Upper lobe of right lung (tissue), 1 donor: ENCODE measurements around the gene TBC1D17. TPM values are rescaled to one million over a fixed set of nuclear protein-coding genes. Genes with fewer than 3 reads are reported as not detected.

ENCODE experiments used
- ATAC-seq: fragments of 200-7000 bp; cut with Tn5 transposase; one replicate; pipeline ENCODE4 v1.9.1; 2020; ENCODE audit warnings: mild to moderate bottlenecking, moderate library complexity
- DNase-seq: peaks from one replicate; pipeline ENCODE4 v3.0.0-alpha.2; 2020
- H3K27ac ChIP-seq: fragments of 200-600 bp; one replicate; pipeline ENCODE4 v1.8.0; 2022
- H3K27me3 ChIP-seq: fragments of 200-600 bp; one replicate; pipeline ENCODE4 v1.8.0; 2022; ENCODE audit warnings: mild to moderate bottlenecking
- H3K36me3 ChIP-seq: fragments of 200-600 bp; one replicate; pipeline ENCODE4 v1.8.0; 2022
- H3K4me1 ChIP-seq: fragments of 200-600 bp; one replicate; pipeline ENCODE4 v1.8.0; 2022
- H3K4me3 ChIP-seq: fragments of 200-600 bp; one replicate; pipeline ENCODE4 v1.8.0; 2022; ENCODE audit warnings: mild to moderate bottlenecking
- H3K9me3 ChIP-seq: fragments of 200-600 bp; one replicate; pipeline ENCODE4 v1.8.0; 2022
- CTCF ChIP-seq: fragments of 200-600 bp; IDR thresholded peaks from one replicate; pipeline ENCODE4 v1.8.0; 2022; ENCODE audit warnings: antibody characterized with exemption
- intact Hi-C: fragments of 100-400 bp; cut with DNase I; formaldehyde crosslinking; loops from one replicate; pipeline ENCODE4 v1.11.0; 2022
- total RNA-seq: library from RNA; stranded (reverse); fragmentation: NEBNext Ultra II Directional; extraction: Animal tissue kit (Norgen Biotek cat#: 25700); gene quantifications from one replicate; pipeline ENCODE4 v1.2.1, GENCODE V29; 2021
- donor health status: DM: no; HTN: yes; CAD: no; lungs with severe emphysema.

Gene TBC1D17
- total RNA-seq, 1 donor from 2014 or later, result 57.1 TPM

- no peak for DNase-seq
- Histone ChIP-seq H3K27ac (no peak overlapping the region), H3K4me3 (no peak overlapping the region), H3K4me1 (peaks cover 34% of the 10 kb centered on the region), H3K9me3 (no peaks in the 10 kb centered on the region), H3K27me3 (no peaks in the 10 kb centered on the region), H3K36me3 (no peaks in the 10 kb centered on the region)
- no peak for ATAC-seq
- TF ChIP-seq CTCF, result no peak
- intact Hi-C loops, result no loop called here
Measured at GRCh38 chr19:49871349-49871985, 6.0 kb upstream of the TBC1D17 start.

DNA sequence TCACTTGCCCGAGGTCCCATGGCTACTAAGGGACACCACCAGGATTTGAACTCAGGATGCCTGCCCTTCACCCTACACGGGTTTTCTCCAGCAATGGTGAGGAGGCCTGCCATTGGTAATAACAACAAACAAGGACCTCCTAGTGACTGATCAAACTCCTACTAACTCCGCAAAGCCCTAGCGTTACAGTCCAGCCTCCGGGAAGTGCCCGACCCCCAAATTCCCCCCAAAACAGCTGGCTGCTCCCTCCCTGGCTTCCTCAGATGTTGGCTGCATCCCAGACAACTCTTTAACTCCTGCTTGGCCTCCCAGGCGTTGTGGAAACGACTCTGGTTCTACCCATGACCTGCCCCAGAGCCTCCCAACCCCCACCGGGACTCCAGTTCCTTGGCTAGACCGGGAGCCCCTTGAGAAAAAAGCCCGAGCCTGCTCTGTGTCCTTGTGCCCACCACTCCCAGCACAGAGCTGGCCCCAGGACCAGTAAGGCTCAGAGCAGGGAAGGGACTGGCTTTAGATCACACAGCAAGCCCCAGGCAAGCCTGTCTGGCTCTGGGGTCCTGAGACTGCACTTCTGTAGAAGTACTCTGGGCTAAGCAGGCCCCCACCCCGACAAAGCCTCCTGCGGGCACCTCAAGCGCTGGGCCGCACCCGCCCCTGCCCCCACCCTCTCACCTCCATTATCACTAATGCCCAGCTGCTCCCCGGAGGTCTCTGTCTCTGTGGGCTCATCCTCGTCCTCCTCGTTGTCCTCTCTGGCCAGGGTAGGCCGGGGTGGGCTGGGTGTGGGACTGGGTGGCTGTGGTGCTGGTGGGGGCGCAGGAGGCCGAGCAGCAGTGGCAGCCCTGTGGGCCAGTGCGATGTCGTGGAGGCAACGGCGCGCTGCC, 5.0 kb upstream of the TBC1D17 start:
- no peaks in the 10 kb centered on the region for H3K36me3 ChIP-seq
- no peaks in the 10 kb centered on the region for H3K9me3 ChIP-seq
- H3K27me3 ChIP-seq, result no peaks in the 10 kb centered on the region
- ATAC-seq (no peak), DNase-seq (no peak)
- H3K27ac ChIP-seq, result no peak overlapping the region
- H3K4me1 ChIP-seq, result peaks cover 31% of the 10 kb centered on the region
- TF ChIP-seq CTCF, result no peak
- H3K4me3 ChIP-seq, result no peak overlapping the region
- intact Hi-C loops, result no loop called here

DNA sequence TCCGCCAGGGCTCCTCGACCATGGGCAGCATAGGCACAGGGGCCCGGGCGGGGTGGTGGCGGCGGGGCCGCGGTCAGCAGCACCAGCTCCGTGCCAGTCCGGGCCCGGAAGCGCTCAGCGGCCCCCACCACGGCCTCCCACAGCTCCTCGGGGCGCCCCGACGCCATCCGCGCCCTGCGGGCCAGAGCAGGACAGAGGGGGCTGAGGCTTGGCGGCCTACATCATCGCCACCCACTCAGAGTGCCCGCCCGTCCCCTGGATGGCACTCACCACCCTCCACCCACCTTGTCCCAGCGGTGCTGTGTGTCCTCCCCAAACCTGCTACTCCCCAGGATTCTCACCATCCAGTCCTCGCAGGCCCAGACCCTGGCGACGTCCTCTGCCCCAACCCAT, 4.4 kb upstream of the TBC1D17 start:
- intact Hi-C loops, result no loop called here
- Histone ChIP-seq H3K4me1 (peaks cover 28% of the 10 kb centered on the region), H3K27me3 (no peaks in the 10 kb centered on the region), H3K9me3 (no peaks in the 10 kb centered on the region), H3K4me3 (no peak overlapping the region), H3K36me3 (no peaks in the 10 kb centered on the region), H3K27ac (no peak overlapping the region)
- DNase-seq (no peak), ATAC-seq (no peak)
- no peak for TF ChIP-seq CTCF

DNA sequence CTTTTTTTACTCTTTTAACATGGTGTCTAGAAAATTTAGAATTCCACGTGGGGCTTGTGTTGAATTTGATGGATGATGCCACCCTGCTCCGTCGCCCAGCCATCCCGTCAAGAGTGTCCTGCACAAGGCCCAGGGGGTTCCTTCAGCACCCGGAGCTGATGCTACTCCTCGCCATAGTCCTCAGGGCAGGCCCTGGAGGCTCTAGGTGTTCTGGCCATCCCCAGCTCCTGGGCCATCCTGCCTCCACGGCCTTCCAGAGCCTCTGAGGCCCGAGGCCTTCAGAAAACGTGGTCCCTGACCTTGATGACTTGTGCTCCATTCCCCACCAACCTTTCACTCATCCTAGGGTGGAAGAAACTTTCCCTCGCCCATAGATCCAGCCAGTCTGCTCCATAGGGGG, 3.7 kb upstream of the TBC1D17 start:
- H3K36me3 ChIP-seq, result peaks cover 2% of the 10 kb centered on the region
- intact Hi-C loops, result no loop called here
- peaks cover 28% of the 10 kb centered on the region for H3K4me1 ChIP-seq

GRCh38 chr19:49874503-49875157, 2.9 kb upstream of the TBC1D17 start:
- H3K27ac ChIP-seq, result no peak overlapping the region
- no peak for DNase-seq

More for the DNA sequence above, 3.7 kb upstream of the TBC1D17 start:
- ATAC-seq, result no peak
- no peak for TF ChIP-seq CTCF
- H3K4me3 ChIP-seq, result no peak overlapping the region
- DNase-seq, result no peak
- H3K27me3 ChIP-seq, result no peaks in the 10 kb centered on the region
- H3K27ac ChIP-seq, result no peak overlapping the region
- no peaks in the 10 kb centered on the region for H3K9me3 ChIP-seq

More at GRCh38 chr19:49874503-49875157, 2.9 kb upstream of the TBC1D17 start:
- no peak for ATAC-seq
- no peak for TF ChIP-seq CTCF
- peaks cover 10% of the 10 kb centered on the region for H3K36me3 ChIP-seq
- H3K4me1 ChIP-seq, result peaks cover 32% of the 10 kb centered on the region
- intact Hi-C loops, result no loop called here
- H3K9me3 ChIP-seq, result no peaks in the 10 kb centered on the region
- no peak overlapping the region for H3K4me3 ChIP-seq
- no peaks in the 10 kb centered on the region for H3K27me3 ChIP-seq
